IMR-90 (cell line): ENCODE data around the gene ESR2. TPM values are rescaled to one million over a fixed set of nuclear protein-coding genes. Genes with fewer than 3 reads are reported as not detected.

Source experiments
- ATAC-seq: fragments of 200-7000 bp; cut with Tn5 transposase; 2 replicates; pipeline ENCODE4 v1.9.1; 2020; ENCODE audit warnings: low read depth, mild to moderate bottlenecking, moderate library complexity
- BruUV-seq: library from RNA; stranded (reverse); fragments of 400-500 nt; replicated peaks from 2 replicates; lab custom pipeline; 2021; lab: Mats Ljungman, UMichigan
- CTCF ChIA-PET: fragments of 300-600 bp; formaldehyde crosslinking; extraction: SDS; loops from one replicate; lab custom pipeline; 2021; ENCODE audit warnings: antibody characterized with exemption; lab: Yijun Ruan, JAX
- POLR2A ChIA-PET: fragments of 300-600 bp; sonication (Branson Sonifier 250); formaldehyde crosslinking; loops from one replicate; lab custom pipeline; 2022; ENCODE audit warnings: antibody characterized with exemption; ENCODE audit not compliant: unreplicated experiment; lab: Charles Lee
- DNase-seq: peaks from one replicate; pipeline ENCODE4 v3.0.0; 2013
- H2AFZ ChIP-seq: replicated peaks from 2 replicates; pipeline ENCODE3; 2013; ENCODE audit warnings: low read length, mild to moderate bottlenecking; ENCODE audit not compliant: poor library complexity
- H2AK5ac ChIP-seq: 2 replicates; pipeline ENCODE4 v1.6.1; 2013; ENCODE audit warnings: low read depth, low read length, inconsistent platforms
- H2AK9ac ChIP-seq: replicated peaks from 2 replicates; pipeline ENCODE3; 2013; ENCODE audit warnings: mild to moderate bottlenecking, low read depth, low read length, moderate library complexity; ENCODE audit not compliant: poor library complexity
- H2BK120ac ChIP-seq: 2 replicates; pipeline ENCODE4 v1.6.1; 2013; ENCODE audit warnings: low read depth, low read length, inconsistent platforms
- H2BK15ac ChIP-seq: 3 replicates; pipeline ENCODE4 v1.6.1; 2013; ENCODE audit warnings: low read depth, low read length, inconsistent platforms
- H2BK20ac ChIP-seq: 2 replicates; pipeline ENCODE4 v1.6.1; 2013; ENCODE audit warnings: low read depth, mild to moderate bottlenecking, inconsistent platforms, low read length, moderate library complexity
- H2BK5ac ChIP-seq: 2 replicates; pipeline ENCODE4 v1.6.1; 2013; ENCODE audit warnings: mild to moderate bottlenecking, low read depth, low read length, inconsistent platforms; ENCODE audit not compliant: poor library complexity, severe bottlenecking
- H3K14ac ChIP-seq: replicated peaks from 2 replicates; pipeline ENCODE4 v1.6.1; 2013; ENCODE audit warnings: low read depth, low read length, inconsistent platforms
- H3K18ac ChIP-seq: 2 replicates; pipeline ENCODE4 v1.6.1; 2013; ENCODE audit warnings: low read depth, low read length, control low read depth
- H3K23ac ChIP-seq: 2 replicates; pipeline ENCODE4 v1.6.1; 2013; ENCODE audit warnings: low read depth, low read length, inconsistent platforms
- H3K27ac ChIP-seq: 2 replicates; pipeline ENCODE4 v1.5.1; 2013; ENCODE audit warnings: mild to moderate bottlenecking, control low read depth, low read length; ENCODE audit not compliant: insufficient read depth
- H3K27me3 ChIP-seq: 2 replicates; pipeline ENCODE4 v1.6.1; 2013; ENCODE audit warnings: low read length; ENCODE audit not compliant: control insufficient read depth, insufficient read depth
- H3K36me3 ChIP-seq: 2 replicates; pipeline ENCODE4 v1.6.1; 2013; ENCODE audit warnings: low read length, mixed read lengths; ENCODE audit not compliant: control insufficient read depth, insufficient read depth
- H3K4ac ChIP-seq: 2 replicates; pipeline ENCODE4 v1.6.1; 2013; ENCODE audit warnings: low read depth, low read length, inconsistent platforms
- H3K4me1 ChIP-seq: 2 replicates; pipeline ENCODE4 v1.6.1; 2013; ENCODE audit warnings: low read length, mixed read lengths; ENCODE audit not compliant: control insufficient read depth, insufficient read depth
- H3K4me2 ChIP-seq: 2 replicates; pipeline ENCODE4 v1.6.1; 2013; ENCODE audit warnings: low read depth, mild to moderate bottlenecking, control low read depth, low read length, moderate library complexity
- H3K4me3 ChIP-seq: 2 replicates; pipeline ENCODE4 v1.5.1; 2013; ENCODE audit warnings: low read depth, mild to moderate bottlenecking, control low read depth, low read length, moderate library complexity; ENCODE audit not compliant: insufficient read depth
- H3K56ac ChIP-seq: 2 replicates; pipeline ENCODE4 v1.6.1; 2013; ENCODE audit warnings: low read length, inconsistent platforms; ENCODE audit not compliant: insufficient read depth; ENCODE audit errors: extremely low read depth
- H3K79me1 ChIP-seq, 2 experiments: 2 replicates each; pipeline ENCODE4 v1.6.1; 2013; ENCODE audit warnings: low read length in 2 of 2, inconsistent platforms in 1 of 2, low read depth in 1 of 2
- H3K9ac ChIP-seq: 2 replicates; pipeline ENCODE4 v1.6.1; 2013; ENCODE audit warnings: low read depth, low read length, control low read depth
- H3K9me1 ChIP-seq: 2 replicates; pipeline ENCODE4 v1.6.1; 2013; ENCODE audit warnings: low read length, inconsistent platforms; ENCODE audit not compliant: insufficient read depth
- H3K9me3 ChIP-seq: 2 replicates; pipeline ENCODE4 v1.6.1; 2013; ENCODE audit warnings: low read length; ENCODE audit not compliant: control insufficient read depth, insufficient read depth
- H4K20me1 ChIP-seq: 2 replicates; pipeline ENCODE4 v1.6.1; 2013; ENCODE audit warnings: low read length, inconsistent platforms; ENCODE audit not compliant: insufficient read depth
- H4K5ac ChIP-seq: 2 replicates; pipeline ENCODE4 v1.6.1; 2013; ENCODE audit warnings: mild to moderate bottlenecking, low read depth, low read length, control low read depth
- H4K8ac ChIP-seq, 2 experiments: 2 replicates each; pipeline ENCODE4 v1.6.1; 2013; ENCODE audit warnings: low read depth in 2 of 2, low read length in 2 of 2, control low read depth in 1 of 2, inconsistent platforms in 1 of 2
- H4K91ac ChIP-seq: 2 replicates; pipeline ENCODE4 v1.6.1; 2013; ENCODE audit warnings: low read depth, low read length, inconsistent platforms; ENCODE audit not compliant: insufficient read depth
- CEBPB ChIP-seq: IDR thresholded peaks from 2 replicates; pipeline ENCODE4 v1.6.1; 2012; ENCODE audit warnings: low read depth, low read length, improper control_type of control experiment
- WGBS, 2 experiments: methylation state at CpG; one replicate each; pipeline versions ENCODE4 v1.1.5 to v1.1.7; 2013; ENCODE audit warnings: missing lambda C conversion rate in 2 of 2; ENCODE audit not compliant: insufficient read length in 1 of 2; ENCODE audit errors: extremely low coverage in 2 of 2; 5-methylcytosine and 5-hydroxymethylcytosine counted together
- dilution Hi-C: fragments of 300-500 bp; cut with HindIII; formaldehyde crosslinking; loops from one replicate; pipeline ENCODE4 v1.14.3; 2018; ENCODE audit warnings: low sequenced_read_pairs; ENCODE audit not compliant: unreplicated experiment
- in situ Hi-C: fragments of 300-500 bp; cut with MboI; formaldehyde crosslinking; loops from 3 replicates; pipeline ENCODE4 v1.14.3; 2019; ENCODE audit warnings: low sequenced_read_pairs, inconsistent platforms, mixed read lengths
- intact Hi-C: fragments of 100-400 bp; cut with micrococcal nuclease; formaldehyde crosslinking; loops from 2 replicates; pipeline ENCODE4 v1.10.0; 2022
- polyA plus RNA-seq, 3 experiments: library from polyadenylated mRNA; depleted of rRNA; stranded (reverse); fragments of >200 nt; gene quantifications; 2 replicates each; pipeline ENCODE4 v1.2.3, GENCODE V29; 2012; ENCODE audit warnings: low replicate concordance in 1 of 3
- total RNA-seq: library from RNA; depleted of rRNA; stranded (reverse); fragments of >200 nt; gene quantifications from 2 replicates; pipeline ENCODE4 v1.2.3, GENCODE V29; 2012

Gene ESR2
- total and polyA plus RNA-seq, 2 of the 4 experiments (the other 2 are of a cell fraction): under 0.01 to 0.03 TPM

GRCh38 chr14:64049616-64050381 is 244.4 kb downstream of the ESR2 start:
- H3K4me3 ChIP-seq: no peak overlapping the region
- ChIA-PET CTCF (no interaction called here), POLR2A (no interaction called here)
- no peak overlapping the region for H4K5ac ChIP-seq
- no peak overlapping the region for H3K4me2 ChIP-seq
- no peak overlapping the region for H3K4ac ChIP-seq
- no peak overlapping the region for H2AFZ ChIP-seq
- no TSS peak for BruUV-seq
- WGBS, 2 experiments: 100% methylated on average over 1 of the region's 2 CpGs; no CpG with 5 or more reads in 1 of the 2 experiments
- no peak overlapping the region for H2BK20ac ChIP-seq
- no peaks in the 10 kb centered on the region for H3K27me3 ChIP-seq
- H2AK9ac ChIP-seq: no peak overlapping the region
- H3K18ac ChIP-seq: no peak overlapping the region
- TF ChIP-seq CEBPB: no peak
- no peaks in the 10 kb centered on the region for H3K4me1 ChIP-seq
- no peak overlapping the region for H2BK5ac ChIP-seq
- no peak overlapping the region for H3K9ac ChIP-seq
- H4K91ac ChIP-seq: no peak overlapping the region
- H4K20me1 ChIP-seq: no peaks in the 10 kb centered on the region
- ATAC-seq (no peak), DNase-seq (no peak)
- H3K9me1 ChIP-seq: no peaks in the 10 kb centered on the region
- in situ Hi-C loops (loop anchor here (10.0 kb wide), 1 partner anchor 245 kb away; the partner anchor contains the start of gene ESR2), dilution Hi-C loops (loop anchor here (25.0 kb wide), 1 partner anchor 238 kb away; the partner anchor contains the start of gene ESR2), intact Hi-C loops (no loop called here)
- no peak overlapping the region for H3K23ac ChIP-seq
- H4K8ac ChIP-seq: no peak overlapping the region
- H2AK5ac ChIP-seq: no peak overlapping the region
- no peak overlapping the region for H2BK15ac ChIP-seq
- H3K14ac ChIP-seq: no peak overlapping the region
- H3K27ac ChIP-seq: no peak overlapping the region
- H3K56ac ChIP-seq: no peak overlapping the region
- no peak overlapping the region for H2BK120ac ChIP-seq
- H3K9me3 ChIP-seq: no peaks in the 10 kb centered on the region
- no peaks in the 10 kb centered on the region for H3K79me1 ChIP-seq
- no peaks in the 10 kb centered on the region; the same call in 1 of the 2 replicates for H3K36me3 ChIP-seq
